HepG2 (cell line): ENCODE results near the gene RHBDF2. TPM values are rescaled to one million over a fixed set of nuclear protein-coding genes. Genes with fewer than 3 reads are reported as not detected.

ENCODE experiments used
- BCL6 ChIP-seq: IDR thresholded peaks from 2 replicates; pipeline ENCODE4 v1.6.1; 2016; ENCODE audit warnings: missing genetic modification reagents, missing compliant biosample characterization
- CBX5 ChIP-seq: sonication (generic); formaldehyde crosslinking; IDR thresholded peaks from 2 replicates; pipeline ENCODE4 v1.4.0; 2020; ENCODE audit warnings: missing genetic modification reagents, borderline replicate concordance
- EED ChIP-seq: sonication (generic); formaldehyde crosslinking; IDR thresholded peaks from 2 replicates; pipeline ENCODE4 v1.5.0; 2020; ENCODE audit warnings: mild to moderate bottlenecking, missing genetic modification reagents
- IRX3 ChIP-seq: sonication (generic); formaldehyde crosslinking; IDR thresholded peaks from 2 replicates; pipeline ENCODE4 v1.8.1; 2023; ENCODE audit warnings: mild to moderate bottlenecking, low read depth, missing genetic modification reagents, borderline replicate concordance
- KDM5B ChIP-seq: sonication (generic); formaldehyde crosslinking; IDR thresholded peaks from 2 replicates; pipeline ENCODE4 v1.4.0; 2020; ENCODE audit warnings: missing genetic modification reagents, mild to moderate bottlenecking, borderline replicate concordance
- KLF16 ChIP-seq, 2 experiments: sonication (generic) in 1 of 2; formaldehyde crosslinking in 1 of 2; IDR thresholded peaks; 2 replicates each; pipeline versions ENCODE4 v1.6.1 to v1.8.0; 2016 to 2023; ENCODE audit warnings: missing genetic modification reagents in 2 of 2, missing compliant biosample characterization in 1 of 2
- MIER2 ChIP-seq: IDR thresholded peaks from 2 replicates; pipeline ENCODE4 v1.6.1; 2016; ENCODE audit warnings: missing biosample characterization, missing genetic modification reagents
- MIER3 ChIP-seq: IDR thresholded peaks from 2 replicates; pipeline ENCODE4 v1.6.1; 2016; ENCODE audit warnings: missing compliant biosample characterization, borderline replicate concordance
- NR2F6 ChIP-seq, 2 experiments: IDR thresholded peaks; 2 replicates each; pipeline ENCODE4 v1.6.1; 2016; ENCODE audit warnings: antibody characterized with exemption in 1 of 2, mild to moderate bottlenecking in 1 of 2
- SIN3B ChIP-seq: fragments of 150-350 bp; IDR thresholded peaks from 2 replicates; pipeline ENCODE4 v1.6.1; 2014; ENCODE audit warnings: low read length
- SSRP1 ChIP-seq: IDR thresholded peaks from 2 replicates; pipeline ENCODE4 v1.6.1; 2016; ENCODE audit warnings: control low read depth
- ZKSCAN8 ChIP-seq: IDR thresholded peaks from 2 replicates; pipeline ENCODE4 v1.6.1; 2016; ENCODE audit warnings: borderline replicate concordance, missing genetic modification reagents, missing compliant biosample characterization
- ZNF160 ChIP-seq: sonication (generic); formaldehyde crosslinking; IDR thresholded peaks from 2 replicates; pipeline ENCODE4 v1.8.0; 2022; ENCODE audit warnings: mild to moderate bottlenecking, inconsistent platforms, missing genetic modification reagents
- ZNF614 ChIP-seq: IDR thresholded peaks from 2 replicates; pipeline ENCODE4 v1.6.1; 2018; ENCODE audit warnings: missing biosample characterization, missing genetic modification reagents, inconsistent platforms, borderline replicate concordance
- ZNF724P ChIP-seq: sonication (generic); formaldehyde crosslinking; IDR thresholded peaks from 2 replicates; pipeline ENCODE4 v1.8.0; 2022; ENCODE audit warnings: missing genetic modification reagents, borderline replicate concordance
- ZNF788 ChIP-seq: sonication (generic); formaldehyde crosslinking; IDR thresholded peaks from 2 replicates; pipeline ENCODE4 v1.5.0; 2020; ENCODE audit warnings: mild to moderate bottlenecking, missing genetic modification reagents, borderline replicate concordance
- polyA plus RNA-seq, 8 experiments: library from polyadenylated mRNA; depleted of rRNA in 3 of 8; stranded (reverse) in 7 of 8; unstranded in 1 of 8; fragments of >200 nt; fragmentation: Illumina TruSeq in 4 of 8; extraction: Trizol in 4 of 8; gene quantifications; 2 replicates each; pipeline versions ENCODE4 v1.2.1 to v1.2.3, GENCODE V29; 2011 to 2016; ENCODE audit warnings: low read depth in 4 of 8, missing spikeins in 1 of 8, mixed read lengths in 1 of 8; ENCODE audit not compliant: insufficient read depth in 1 of 8
- total RNA-seq, 5 experiments: library from RNA; depleted of rRNA; stranded (reverse); fragments of >200 nt; fragmentation: Illumina TruSeq; extraction: Trizol; gene quantifications; 2 replicates each; pipeline ENCODE4 v1.2.3, GENCODE V29; 2016; ENCODE audit warnings: low read depth in 1 of 5
- TF ChIP-seq, protein P1 (sequence below): sonication (generic); formaldehyde crosslinking; IDR thresholded peaks from one replicate; pipeline ENCODE4 v1.5.1; 2020; ENCODE audit warnings: mild to moderate bottlenecking, missing genetic modification reagents; ENCODE audit errors: not compliant biosample characterization
- TF ChIP-seq, protein P2 (sequence below): sonication (generic); formaldehyde crosslinking; IDR thresholded peaks from 2 replicates; pipeline ENCODE4 v1.4.0; 2020; ENCODE audit warnings: missing genetic modification reagents
- TF ChIP-seq, protein P3 (sequence below): sonication (generic); formaldehyde crosslinking; IDR thresholded peaks from 2 replicates; pipeline ENCODE4 v1.4.0; 2020; ENCODE audit warnings: mild to moderate bottlenecking, low read depth, missing genetic modification reagents

Gene RHBDF2
- total and polyA plus RNA-seq, 2 of the 13 experiments (the other 11 are each of a cell fraction or from before 2014, with no cell fraction given): 7.8 to 24.2 TPM

DNA sequence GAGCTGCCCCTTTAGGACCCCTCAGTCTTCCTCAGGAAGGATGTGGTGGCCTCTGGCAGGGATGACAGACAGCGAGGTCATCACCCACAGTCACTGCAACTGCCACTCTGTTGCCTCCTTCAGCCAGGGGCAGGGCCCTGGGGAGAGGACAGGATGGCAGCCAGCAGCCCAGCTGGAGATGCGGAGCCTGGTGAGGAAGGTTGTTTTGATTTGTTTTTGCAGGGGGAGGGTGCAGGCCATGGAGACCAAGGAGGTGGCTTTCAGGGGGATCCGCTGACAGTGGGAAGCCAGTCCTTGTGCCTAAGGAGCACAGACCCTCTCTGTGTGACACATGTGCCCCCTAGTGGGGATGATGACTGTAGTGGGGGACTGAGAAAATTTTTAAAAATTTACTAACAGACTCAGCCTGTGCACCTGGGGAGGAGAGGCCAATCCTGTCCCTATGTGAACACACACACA, 46.0 kb upstream of the RHBDF2 start (continued):
- TF ChIP-seq ZNF614: 0 out of 2 replicates have a peak, but pooled peaks have one; percentile 43
- TF ChIP-seq SIN3B: 0 out of 2 replicates have a peak, but pooled peaks have one; percentile 34
- TF ChIP-seq, protein P1, sequence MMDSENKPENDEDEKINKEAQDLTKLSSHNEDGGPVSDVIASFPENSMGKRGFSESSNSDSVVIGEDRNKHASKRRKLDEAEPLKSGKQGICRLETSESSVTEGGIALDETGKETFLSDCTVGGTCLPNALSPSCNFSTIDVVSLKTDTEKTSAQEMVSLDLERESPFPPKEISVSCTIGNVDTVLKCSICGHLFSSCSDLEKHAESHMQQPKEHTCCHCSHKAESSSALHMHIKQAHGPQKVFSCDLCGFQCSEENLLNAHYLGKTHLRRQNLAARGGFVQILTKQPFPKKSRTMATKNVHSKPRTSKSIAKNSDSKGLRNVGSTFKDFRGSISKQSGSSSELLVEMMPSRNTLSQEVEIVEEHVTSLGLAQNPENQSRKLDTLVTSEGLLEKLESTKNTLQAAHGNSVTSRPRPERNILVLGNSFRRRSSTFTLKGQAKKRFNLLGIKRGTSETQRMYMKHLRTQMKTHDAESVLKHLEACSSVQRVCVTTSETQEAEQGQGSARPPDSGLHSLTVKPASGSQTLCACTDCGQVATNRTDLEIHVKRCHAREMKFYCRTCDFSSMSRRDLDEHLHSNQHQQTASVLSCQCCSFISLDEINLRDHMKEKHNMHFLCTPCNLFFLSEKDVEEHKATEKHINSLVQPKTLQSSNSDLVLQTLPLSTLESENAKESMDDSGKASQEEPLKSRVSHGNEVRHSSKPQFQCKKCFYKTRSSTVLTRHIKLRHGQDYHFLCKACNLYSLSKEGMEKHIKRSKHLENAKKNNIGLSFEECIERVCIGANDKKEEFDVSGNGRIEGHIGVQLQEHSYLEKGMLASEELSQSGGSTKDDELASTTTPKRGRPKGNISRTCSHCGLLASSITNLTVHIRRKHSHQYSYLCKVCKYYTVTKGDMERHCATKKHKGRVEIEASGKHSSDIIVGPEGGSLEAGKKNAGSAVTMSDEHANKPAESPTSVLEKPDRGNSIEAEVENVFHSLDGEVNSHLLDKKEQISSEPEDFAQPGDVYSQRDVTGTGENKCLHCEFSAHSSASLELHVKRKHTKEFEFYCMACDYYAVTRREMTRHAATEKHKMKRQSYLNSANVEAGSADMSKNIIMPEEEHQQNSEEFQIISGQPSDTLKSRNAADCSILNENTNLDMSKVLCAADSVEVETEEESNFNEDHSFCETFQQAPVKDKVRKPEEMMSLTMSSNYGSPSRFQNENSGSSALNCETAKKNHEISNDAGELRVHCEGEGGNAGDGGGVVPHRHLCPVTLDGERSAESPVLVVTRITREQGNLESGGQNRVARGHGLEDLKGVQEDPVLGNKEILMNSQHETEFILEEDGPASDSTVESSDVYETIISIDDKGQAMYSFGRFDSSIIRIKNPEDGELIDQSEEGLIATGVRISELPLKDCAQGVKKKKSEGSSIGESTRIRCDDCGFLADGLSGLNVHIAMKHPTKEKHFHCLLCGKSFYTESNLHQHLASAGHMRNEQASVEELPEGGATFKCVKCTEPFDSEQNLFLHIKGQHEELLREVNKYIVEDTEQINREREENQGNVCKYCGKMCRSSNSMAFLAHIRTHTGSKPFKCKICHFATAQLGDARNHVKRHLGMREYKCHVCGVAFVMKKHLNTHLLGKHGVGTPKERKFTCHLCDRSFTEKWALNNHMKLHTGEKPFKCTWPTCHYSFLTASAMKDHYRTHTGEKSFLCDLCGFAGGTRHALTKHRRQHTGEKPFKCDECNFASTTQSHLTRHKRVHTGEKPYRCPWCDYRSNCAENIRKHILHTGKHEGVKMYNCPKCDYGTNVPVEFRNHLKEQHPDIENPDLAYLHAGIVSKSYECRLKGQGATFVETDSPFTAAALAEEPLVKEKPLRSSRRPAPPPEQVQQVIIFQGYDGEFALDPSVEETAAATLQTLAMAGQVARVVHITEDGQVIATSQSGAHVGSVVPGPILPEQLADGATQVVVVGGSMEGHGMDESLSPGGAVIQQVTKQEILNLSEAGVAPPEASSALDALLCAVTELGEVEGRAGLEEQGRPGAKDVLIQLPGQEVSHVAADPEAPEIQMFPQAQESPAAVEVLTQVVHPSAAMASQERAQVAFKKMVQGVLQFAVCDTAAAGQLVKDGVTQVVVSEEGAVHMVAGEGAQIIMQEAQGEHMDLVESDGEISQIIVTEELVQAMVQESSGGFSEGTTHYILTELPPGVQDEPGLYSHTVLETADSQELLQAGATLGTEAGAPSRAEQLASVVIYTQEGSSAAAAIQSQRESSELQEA (CRISPR knock-in tag): peak; percentile 69
- 0 out of 2 replicates have a peak, but pooled peaks have one; percentile 42 for TF ChIP-seq IRX3
- 0 out of 2 replicates have a peak, but pooled peaks have one; percentile 25 for TF ChIP-seq MIER2 (CRISPR knock-in tag)
- TF ChIP-seq, protein P2, sequence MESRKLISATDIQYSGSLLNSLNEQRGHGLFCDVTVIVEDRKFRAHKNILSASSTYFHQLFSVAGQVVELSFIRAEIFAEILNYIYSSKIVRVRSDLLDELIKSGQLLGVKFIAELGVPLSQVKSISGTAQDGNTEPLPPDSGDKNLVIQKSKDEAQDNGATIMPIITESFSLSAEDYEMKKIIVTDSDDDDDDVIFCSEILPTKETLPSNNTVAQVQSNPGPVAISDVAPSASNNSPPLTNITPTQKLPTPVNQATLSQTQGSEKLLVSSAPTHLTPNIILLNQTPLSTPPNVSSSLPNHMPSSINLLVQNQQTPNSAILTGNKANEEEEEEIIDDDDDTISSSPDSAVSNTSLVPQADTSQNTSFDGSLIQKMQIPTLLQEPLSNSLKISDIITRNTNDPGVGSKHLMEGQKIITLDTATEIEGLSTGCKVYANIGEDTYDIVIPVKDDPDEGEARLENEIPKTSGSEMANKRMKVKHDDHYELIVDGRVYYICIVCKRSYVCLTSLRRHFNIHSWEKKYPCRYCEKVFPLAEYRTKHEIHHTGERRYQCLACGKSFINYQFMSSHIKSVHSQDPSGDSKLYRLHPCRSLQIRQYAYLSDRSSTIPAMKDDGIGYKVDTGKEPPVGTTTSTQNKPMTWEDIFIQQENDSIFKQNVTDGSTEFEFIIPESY: peak; percentile 77
- TF ChIP-seq CBX5 (CRISPR knock-in tag): 0 out of 2 replicates have a peak, but pooled peaks have one; percentile 21
- TF ChIP-seq KDM5B (CRISPR knock-in tag): peak; percentile 41; the same call in 1 of the 2 replicates
- TF ChIP-seq ZKSCAN8 (CRISPR knock-in tag): peak; percentile 56; the same call in 1 of the 2 replicates
- 0 out of 2 replicates have a peak, but pooled peaks have one; percentile 10 for TF ChIP-seq BCL6
- peak; percentile 96 for TF ChIP-seq SSRP1
- peak; percentile 48; the same call in 1 of the 2 replicates for TF ChIP-seq ZNF724P (CRISPR knock-in tag)
- peak; percentile 69; the same call in 1 of the 2 replicates for TF ChIP-seq ZNF788 (CRISPR knock-in tag)
- TF ChIP-seq MIER3 (CRISPR knock-in tag): 0 out of 2 replicates have a peak, but pooled peaks have one; percentile 40
- TF ChIP-seq KLF16 (CRISPR knock-in tag; IDR thresholded peaks at IDR 0.05): no peak
- TF ChIP-seq, protein P3, sequence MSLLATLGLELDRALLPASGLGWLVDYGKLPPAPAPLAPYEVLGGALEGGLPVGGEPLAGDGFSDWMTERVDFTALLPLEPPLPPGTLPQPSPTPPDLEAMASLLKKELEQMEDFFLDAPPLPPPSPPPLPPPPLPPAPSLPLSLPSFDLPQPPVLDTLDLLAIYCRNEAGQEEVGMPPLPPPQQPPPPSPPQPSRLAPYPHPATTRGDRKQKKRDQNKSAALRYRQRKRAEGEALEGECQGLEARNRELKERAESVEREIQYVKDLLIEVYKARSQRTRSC: no peak
- TF ChIP-seq EED (CRISPR knock-in tag): peak; percentile 80; the same call in 1 of the 2 replicates
- TF ChIP-seq ZNF160 (CRISPR knock-in tag): no peak
- TF ChIP-seq NR2F6 (IDR thresholded peaks at IDR 0.05): no peak
- TF ChIP-seq NR2F6 (CRISPR knock-in tag; IDR thresholded peaks at IDR 0.05): peak; percentile 52; the same call in 1 of the 2 replicates
